NCI-H1105 (cell line): ENCODE data around the gene JAG2.
A peak's percentile ranks its signal among the peaks of the same experiment; 100 is the strongest.
"Not testable (repeated sequence)": the region's sequence is repeated elsewhere in the genome, so short reads cannot be mapped to it uniquely, and the experiment has no call there.

Experiments
- DNase-seq: peaks from one replicate; lab custom pipeline; 2025; lab: John Stamatoyannopoulos, UW

JAG2 gene

DNA sequence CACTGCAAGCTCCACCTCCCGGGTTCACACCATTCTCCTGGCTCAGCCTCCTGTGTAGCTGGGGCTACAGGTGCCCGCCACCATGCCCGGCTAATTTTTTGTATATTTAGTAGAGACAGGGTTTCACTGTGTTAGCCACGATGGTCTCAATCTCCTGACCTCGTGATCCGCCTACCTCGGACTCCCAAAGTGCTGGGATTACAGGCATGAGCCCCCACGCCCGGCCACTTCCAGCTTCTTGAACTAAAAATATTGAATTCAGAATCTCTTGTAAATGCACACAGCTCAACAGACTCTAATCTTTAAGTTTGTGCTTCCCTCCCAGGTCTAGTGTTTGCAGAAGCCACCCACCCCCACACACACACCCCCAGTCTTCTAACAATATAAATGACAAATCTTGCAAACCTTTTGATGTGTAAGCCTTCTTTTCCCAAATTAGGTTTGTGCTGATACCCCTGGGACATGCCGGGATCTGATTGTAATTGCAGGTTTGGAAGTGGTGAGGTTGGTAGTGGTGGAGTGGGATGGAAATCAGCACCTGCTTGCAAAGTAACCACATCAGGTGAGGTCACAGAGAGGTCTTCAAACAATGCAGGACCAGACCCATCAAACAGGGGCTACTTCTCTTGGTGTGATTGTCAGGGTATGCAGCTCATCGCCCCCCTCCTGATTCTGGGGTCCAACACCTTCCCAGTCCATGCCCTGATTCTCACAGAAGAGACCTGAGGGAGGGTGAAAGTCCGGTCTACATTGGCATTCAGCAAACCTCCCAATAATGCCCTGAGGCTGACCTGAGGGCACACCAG, 51.9 kb downstream of the JAG2 start:
- DNase-seq, result no peak

DNA sequence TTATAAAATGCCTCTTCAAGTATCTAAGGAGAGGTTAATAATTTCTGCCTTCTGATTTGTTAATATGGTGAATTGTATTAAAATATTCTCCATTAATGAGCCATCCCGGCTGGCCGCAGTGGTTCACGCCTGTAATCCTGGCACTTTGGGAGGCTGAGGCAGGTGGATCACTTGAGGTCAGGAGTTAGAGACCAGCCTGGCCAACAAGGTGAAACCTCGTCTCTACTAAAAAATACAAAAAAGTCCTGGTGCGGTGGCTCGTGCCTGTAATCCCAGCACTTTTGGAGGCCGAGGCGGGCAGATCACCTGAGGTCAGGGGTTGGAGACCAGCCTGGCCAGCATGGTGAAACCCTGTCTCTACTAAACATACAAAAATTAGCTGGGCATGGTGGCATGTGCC, 59.3 kb downstream of the JAG2 start:
- not testable (repeated sequence) for DNase-seq

DNA sequence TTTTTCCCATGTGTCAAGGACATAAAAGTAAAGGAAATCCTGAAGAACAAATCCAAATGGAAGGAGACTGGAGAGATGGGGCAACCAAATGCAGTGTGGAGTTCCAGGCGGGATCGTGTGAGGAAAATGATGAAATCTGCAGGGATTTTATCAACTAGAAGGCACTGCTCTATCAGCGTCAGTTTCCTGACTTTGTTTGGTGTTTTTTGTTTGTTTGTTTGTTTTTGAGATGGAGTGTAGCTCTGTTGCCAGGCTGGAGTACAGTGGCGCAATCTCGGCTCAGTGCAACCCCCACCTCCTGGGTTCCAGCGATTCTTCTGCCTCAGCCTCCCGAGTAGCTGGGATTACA, 60.1 kb downstream of the JAG2 start:
- no peak for DNase-seq

DNA sequence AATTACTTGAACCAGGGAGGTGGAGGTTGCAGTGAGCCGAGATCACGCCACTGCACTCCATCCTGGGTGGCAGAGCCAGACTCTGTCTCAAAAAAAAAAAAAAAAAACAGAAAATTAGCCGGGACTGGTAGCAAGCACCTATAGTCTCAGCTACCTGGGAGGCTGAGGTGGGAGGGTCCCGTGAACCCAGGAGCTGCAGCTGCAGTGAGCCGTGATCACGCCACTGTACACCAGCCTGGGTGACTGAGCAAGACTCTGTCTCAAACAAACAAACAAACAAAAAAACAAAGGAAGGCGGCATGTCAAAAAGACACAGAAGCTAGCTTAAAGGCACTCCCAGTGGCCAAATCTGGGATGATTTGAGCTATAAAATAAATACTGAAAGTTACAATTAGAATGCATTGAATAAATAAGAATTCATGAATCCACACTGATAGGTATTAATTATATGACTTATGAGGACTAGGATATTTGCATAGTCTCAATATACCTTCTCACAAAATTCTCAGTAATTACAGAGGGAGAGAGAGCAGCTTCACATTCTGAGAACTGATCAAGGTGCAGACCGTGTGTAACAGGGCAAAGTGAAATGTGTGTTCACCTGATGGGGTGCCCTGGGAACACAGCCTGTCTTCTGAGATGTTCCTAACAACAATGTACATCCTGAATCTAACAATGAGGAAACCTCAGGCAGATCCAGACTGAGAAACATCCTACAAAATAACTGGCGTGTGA, 60.6 kb downstream of the JAG2 start:
- DNase-seq, result no peak

DNA sequence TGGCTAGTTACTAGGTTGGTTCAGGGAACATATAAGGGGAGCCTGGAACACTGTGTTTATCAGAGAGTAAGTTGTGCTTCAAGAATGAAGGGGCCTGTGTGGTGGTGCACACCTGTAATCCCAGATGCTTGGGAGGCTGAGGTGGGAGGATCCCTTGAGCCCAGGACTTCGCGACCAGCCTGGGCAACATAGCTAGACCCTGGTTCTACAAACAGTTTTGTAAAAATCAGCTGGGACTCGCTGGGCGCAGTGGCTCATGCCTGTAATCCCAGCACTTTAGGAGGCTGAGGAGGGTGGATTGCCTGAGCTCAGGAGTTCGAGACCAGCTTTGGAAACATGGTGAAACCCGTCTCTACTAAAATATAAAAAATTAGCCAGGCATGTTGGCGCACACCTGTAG, 61.2 kb downstream of the JAG2 start:
- no peak for DNase-seq

DNA sequence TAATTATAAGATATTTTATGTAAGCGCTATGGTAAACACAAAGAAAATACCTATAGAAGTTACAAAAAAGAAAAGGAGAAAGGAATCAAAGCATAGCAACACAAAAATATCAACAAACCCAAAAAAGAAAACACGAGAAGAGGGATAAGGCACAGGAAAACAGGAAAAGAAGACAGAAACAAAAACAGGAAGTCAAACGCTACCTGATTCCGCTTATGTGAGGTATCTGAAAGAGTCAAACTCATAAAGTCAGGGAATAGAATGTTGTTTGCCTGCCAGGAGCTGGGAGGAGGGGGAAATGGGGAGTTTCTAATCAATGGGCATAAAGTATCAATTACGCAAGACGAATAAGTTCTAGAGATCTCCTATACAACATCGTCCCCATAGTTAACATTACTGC, 63.4 kb downstream of the JAG2 start:
- DNase-seq, result no peak

DNA sequence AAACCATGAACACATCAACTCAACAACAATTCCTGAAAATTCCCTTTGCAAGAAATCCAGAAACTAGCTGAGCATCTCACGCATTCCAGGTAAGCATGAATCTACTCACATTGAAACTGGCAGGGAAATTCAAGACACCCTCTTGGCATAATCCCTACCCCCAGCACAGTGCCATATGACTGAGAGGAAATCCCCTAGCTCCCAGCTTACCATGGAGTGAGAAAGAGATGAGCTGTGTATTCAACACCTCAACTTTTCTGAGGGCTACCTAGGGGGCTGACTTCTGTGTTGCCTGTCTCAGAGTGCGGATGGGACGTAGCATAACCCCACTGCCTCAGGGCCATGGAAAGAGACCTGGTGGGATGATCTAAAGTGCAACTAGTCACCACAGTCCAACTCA, 65.7 kb downstream of the JAG2 start:
- DNase-seq, result no peak

DNA sequence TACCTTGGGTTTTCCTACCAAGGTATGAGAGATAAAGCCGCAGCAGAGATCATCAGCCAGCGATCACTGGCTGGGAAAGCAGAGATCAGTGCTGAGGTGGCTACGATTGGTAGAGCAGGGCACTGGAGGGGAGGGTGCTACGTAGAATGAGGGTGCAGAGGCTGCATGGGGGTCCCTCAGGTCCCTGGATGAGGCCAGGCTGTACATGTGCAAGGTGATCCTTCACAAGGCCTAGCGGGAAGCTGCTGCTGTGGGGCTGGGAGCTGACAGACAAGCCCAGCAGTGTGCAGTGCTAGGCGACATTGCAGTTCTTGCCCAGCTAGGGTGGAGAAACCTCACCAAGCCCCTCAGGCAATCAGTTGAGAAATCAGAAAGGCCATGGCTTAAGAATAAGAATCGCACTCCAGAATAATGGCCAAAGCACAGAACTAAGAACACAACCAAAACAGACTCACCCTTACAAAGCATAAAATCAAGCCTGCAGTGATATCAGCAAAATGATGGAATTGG, 66.2 kb downstream of the JAG2 start:
- DNase-seq, result no peak

DNA sequence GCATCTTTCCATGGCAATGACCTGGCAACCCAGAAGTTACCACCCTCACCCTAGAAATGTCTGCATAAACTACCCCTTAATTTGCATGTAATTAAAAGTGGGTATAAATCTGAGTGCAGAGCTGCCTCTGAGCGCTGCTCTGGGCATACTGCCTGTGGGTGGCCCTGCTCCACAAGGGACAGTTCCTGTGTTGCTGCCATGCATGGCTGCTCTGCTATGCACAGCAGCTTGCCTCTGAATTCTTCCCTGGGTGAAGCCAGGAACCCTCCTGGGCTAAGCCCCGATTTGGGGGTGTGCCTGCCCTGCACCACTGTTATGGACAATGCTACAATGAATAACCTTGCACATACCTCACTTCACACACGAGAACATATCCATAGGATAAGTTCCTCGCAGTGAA, 67.7 kb downstream of the JAG2 start:
- no peak for DNase-seq

DNA sequence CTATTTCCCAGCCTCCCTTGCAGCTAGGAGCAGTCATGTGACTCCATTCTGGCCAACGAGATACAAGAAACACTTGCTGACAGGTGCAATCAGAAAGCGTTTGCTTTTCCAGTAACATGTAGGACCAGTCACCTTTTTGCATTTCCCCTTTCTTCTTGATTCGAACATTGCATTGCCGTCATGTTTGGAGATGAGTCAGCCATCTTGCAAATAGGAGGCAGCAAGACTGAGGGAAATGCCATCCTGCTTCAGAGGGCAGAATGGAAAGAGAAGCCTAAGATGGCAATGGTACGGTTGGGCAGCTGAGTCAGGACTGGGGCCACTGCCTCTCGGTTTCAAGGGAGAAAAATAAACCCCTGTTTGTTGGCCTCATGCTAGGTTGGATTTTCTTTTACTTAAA, 68.8 kb downstream of the JAG2 start:
- DNase-seq, result no peak

DNA sequence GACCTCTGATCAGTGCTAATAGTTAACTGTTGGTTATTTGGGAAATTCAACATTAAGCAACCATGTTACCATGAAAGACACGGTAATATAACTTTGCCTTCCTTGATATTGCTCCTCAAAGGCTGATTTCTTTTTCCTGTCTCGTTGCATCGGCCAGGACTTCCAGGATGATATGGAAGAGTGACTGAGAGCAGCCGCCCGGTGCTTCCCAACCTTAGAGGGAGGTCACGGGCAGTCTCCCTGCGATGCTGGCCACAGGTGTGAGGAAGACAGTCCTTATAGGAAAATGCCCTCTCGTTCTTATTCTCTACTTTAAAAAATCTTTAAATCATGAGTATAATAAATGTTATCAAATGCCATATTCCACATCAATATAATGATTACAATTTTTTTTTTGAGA, 70.3 kb downstream of the JAG2 start:
- DNase-seq, result no peak

DNA sequence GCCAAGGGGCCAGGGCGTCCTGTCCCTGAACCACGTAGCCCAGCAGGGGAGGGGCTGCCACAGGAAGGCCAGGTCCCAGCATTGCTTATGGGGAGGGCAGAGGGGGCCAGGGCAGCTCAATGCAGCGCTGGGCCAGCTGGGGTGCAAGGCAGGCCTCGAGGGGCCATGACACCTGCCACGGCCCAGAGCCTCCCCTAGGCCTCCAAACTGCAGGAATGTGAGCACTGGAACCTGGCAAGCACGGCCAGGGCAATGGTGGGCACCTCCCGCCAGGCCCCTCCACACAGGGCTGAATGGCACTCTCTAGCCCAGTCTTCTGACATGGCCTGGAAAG, 70.8 kb downstream of the JAG2 start:
- DNase-seq, result no peak

DNA sequence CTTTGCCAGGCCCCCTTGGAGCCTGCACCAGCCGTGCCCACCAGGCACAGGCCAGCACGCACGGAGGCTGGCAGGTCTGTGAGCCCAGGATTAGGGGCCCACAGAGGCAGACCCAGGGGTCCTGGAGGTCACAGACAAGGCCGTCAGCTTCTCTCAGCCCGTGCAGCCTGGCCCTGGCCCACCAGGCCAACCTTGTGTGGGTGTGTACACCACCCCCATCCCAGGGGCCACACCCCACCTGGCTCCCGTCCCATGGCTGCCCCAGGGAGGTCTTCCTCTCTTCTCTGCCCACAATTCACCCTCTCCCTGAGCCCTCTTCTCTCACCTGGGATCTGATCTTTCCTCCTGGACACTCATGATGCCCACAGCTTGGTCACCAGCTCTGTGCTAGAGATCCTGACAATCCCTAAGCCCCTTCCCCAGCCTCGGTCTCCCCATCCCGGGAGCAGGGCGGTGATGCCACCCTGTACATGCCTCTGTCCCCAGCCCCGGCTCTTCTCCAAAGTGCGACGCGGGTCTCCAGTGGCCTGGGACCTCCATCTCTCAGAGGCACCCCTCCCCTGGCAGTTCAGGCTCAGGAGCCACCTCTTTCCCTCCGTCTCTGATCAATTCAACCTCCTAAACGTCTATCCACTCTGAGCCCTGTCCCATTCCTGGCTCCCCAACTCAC, 72.2 kb downstream of the JAG2 start:
- DNase-seq, result no peak

DNA sequence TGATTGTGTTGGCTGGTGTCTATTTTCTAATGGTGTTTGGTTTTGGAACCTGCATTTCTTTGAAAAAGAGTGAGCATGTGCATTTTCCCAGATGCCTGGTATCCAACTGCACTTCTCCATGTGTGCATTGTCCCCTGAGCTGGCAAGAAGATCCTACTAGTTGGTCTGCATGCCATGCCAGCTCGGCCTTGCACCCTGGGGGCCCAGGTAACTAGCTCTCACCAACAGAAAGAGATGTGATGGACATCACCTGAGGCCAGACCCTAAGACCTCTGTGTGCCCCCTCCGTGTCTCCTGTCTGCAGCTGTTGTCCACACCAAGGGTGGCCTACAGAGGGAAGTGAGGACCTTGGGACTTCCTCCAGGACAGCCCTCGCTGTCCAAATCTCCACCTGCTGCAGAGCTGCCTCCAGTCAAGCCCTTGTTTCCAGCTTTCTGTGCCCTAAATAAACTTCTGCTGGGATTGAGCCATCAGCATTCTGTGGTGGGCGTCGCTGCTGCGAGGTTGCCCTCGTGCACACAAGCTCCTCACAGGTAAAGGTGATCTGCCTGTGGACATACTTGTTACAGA, 73.3 kb downstream of the JAG2 start:
- DNase-seq, result no peak

DNA sequence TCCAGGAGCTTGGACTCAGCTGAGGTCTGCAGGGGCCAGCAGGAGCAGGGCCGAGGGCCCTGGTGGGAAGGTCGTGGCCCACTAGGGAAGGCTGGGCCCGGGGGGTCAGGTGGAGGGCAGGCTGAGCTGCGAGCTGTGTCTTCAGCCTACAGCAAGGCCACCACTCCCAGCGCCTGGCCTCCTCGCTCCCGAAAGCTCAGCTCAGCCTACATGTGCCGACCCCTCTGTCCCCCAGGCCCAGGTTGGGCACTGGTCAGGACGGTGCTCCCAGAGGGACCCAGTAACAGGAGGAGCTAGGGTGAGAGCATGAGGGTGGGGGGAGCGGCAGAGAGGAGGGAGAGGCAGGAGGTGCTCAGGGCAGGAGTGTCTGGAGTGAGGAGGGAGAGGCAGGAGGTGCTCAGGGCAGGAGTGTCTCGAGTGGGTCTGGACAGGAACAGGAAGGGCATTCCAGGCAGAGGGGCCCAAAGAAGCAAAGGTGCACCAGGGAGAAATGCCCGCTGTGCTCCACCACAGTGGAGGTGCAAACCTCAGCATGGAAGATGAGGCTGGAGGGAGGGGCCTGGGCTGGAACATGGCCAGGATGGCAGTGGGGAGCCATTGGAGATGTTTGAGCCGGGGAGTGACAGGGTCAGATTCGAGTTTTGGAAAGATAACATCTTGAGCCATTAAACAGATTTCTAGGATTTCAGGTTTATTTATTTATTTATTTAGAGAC, 74.2 kb downstream of the JAG2 start:
- no peak for DNase-seq

DNA sequence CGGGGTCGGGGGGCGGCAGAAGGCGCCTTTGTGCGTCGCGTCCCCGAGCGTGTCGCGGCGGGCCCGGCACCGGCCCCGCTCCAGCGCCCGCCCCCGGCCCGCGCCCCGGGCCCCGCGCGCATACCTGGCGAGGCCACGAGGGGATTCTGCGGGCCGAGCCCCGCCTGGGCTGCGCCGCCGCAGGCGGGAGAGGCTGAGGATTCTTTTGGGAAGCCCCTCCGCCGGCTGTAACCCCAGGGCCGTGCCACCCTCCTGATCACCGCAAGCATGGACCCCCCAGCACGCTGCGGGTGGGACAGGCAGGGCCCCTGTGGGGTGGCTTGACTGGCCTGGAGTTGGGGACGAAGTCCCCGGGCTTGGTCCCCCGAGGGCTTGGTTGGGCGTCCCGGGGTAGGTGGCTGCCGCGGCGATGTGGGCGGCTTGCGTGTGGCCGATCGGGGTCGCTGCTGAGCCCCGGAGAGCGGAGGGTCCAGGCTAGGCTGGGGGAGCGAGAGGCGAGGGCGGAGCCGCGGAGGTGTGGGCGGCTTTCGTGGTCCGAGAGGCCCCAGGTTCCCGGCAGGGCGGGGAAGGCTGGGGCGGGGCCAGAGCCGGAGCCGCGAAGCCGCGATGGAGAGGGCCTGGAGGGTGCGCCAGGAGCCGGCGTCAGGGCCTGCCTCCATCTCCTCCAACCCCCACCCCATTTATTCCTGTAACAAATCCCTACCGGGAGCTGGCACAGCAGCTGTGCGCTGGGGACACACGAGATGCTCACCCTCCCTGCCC, 75.0 kb downstream of the JAG2 start:
- DNase-seq, result no peak

DNA sequence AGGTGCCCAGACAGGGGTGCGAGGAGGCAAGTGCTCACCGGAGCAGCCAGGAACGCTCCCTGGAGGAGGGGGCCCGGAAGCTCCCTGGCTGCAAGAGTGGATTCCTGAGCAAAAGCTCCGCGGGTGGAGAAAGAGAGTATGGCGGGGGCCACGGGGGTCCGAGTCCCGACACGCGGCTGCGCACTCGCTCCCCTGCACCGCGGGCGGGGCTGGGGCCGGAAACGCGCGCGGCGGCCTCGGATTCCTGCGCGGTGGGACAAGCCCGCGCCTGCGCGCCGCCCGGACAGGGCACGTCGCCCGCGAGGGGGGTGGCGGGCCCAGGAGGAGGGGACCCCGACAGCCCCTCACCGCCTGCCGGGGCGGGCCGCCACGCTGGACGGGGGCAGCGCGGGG, 75.5 kb downstream of the JAG2 start:
- DNase-seq, result no peak

DNA sequence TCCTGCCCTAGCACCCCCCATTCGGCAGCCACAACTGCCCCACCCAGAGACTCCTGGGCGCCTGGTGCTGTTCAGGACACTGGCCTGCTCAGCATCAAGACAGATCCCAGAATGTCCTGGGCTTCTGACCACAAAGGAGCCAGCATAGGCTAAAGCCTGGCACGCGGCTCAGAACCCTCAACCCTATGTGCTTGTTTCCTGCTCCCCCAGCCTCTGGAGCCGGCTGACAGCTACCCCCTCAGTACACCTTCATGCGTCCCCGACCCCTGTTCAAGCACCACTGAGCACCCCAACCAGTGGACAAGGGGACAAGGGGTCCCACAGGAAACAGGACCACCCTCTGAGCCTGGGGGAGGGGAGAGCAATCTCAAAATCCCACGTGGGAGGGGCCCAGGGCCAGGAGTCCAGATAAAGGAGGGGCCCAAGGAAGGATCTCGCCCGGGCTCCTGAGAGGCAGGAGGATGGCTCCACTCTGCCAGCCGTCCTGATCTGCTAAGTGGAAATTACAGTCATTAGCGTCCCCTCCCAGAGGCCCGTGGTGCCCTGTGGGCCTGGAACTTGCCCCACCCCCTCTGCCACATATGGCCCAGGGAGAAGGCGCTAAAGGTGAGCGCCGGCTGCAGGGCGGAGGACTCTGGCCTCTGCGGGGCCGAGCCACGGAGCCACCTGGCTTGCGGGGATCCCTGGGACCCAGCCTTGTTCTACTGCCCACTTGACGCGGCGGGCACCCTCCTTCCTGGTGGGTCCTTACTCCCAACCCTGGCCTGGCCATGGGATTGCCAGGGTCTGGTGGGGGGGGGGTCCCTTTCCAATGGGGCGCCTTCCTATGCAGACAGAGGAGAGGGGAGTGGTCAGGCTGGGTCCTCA, 76.2 kb downstream of the JAG2 start:
- no peak for DNase-seq

DNA sequence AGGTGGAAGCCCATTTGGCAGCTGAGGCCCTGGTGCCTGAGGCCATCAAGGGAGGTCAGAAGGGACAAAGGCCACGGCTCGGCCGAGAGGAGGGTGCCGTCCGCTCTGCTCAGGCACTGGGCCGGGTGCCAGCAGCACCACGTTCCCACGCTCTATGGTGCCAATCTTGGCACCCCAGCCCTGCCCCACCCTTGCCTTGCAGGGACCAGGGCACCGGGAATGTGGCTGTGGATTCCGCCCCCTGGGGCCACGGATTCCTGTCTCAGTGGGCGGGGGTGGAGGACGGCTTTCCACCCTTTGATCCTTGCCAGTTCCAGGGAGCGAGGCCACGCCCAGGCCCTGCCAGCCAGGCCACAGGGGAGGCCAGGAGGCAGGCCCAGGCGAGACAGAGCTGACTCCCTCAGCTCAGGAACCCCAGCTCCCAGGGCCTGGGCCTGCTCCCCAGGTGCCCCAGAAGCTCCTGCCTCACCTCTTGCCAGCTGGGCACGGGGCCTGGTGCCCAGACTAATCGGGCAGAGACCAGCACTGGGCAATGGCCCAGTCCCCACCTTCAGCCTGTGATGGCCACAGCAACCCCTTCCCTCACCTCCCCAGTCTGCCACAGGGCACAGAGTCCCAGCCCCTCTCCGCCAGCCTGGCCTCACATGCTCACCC, 76.9 kb downstream of the JAG2 start:
- peak; percentile 80 for DNase-seq

DNA sequence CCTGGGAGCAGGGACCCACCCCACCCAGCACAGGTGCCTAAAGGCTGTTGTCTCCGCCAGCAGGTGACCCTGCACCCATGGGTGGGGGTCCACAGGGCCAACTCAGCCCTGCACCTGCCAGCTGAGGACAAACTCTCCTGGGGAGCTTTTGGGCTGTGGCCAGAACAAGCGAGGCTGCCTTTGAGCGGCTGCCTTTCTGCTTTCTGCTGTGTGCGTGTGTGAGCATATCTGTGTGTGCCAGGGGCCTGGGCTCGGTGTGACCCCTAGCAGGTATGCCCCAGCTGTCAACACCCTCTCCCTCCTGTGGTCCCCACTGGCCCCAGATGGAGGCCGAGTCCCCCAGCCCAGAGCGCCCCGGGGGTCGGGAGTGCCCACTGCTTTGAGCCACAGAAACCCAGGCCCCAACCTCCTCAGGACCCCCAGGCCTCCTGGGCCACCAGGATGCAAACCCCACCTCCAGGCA, 77.5 kb downstream of the JAG2 start:
- DNase-seq, result peak; percentile 85
